ENCODE data around the gene OTULIN.

Gene OTULIN

GRCh38 chr5:14708551-14708950 lies 44.0 kb downstream of the OTULIN start:
- DNase-seq (ENCODE audit: low read depth): no peak
- TF ChIP-seq CTCF (IDR thresholded peaks at IDR 0.05; ENCODE audit: low read depth, low read length, missing control alignments): no peak
- no peak overlapping the region for H3K4me3 ChIP-seq (ENCODE audit: low read depth, low read length)

- no peak for DNase-seq (ENCODE audit: low read depth)
- H3K4me3 ChIP-seq (ENCODE audit: low read depth, low read length): no peak overlapping the region
- no peak for TF ChIP-seq CTCF (IDR thresholded peaks at IDR 0.05; ENCODE audit: low read depth, low read length, missing control alignments)
Observed at GRCh38 chr5:14710313-14710994, 45.9 kb downstream of the OTULIN start.

GRCh38 chr5:14712131-14712530 lies 47.6 kb downstream of the OTULIN start:
- no peak for TF ChIP-seq CTCF (IDR thresholded peaks at IDR 0.05; ENCODE audit: low read depth, low read length, missing control alignments)
- no peak for DNase-seq (ENCODE audit: low read depth)

GRCh38 chr5:14712666-14713065 lies 48.1 kb downstream of the OTULIN start:
- no peak for DNase-seq (ENCODE audit: low read depth)
- TF ChIP-seq CTCF (IDR thresholded peaks at IDR 0.05; ENCODE audit: low read depth, low read length, missing control alignments): no peak
- no peak overlapping the region for H3K4me3 ChIP-seq (ENCODE audit: low read depth, low read length)

More at GRCh38 chr5:14712131-14712530, 47.6 kb downstream of the OTULIN start:
- H3K4me3 ChIP-seq (ENCODE audit: low read depth, low read length): no peak overlapping the region

GRCh38 chr5:14713476-14714390 lies 49.2 kb downstream of the OTULIN start:
- H3K4me3 ChIP-seq (ENCODE audit: low read depth, low read length): no peak overlapping the region
- DNase-seq (ENCODE audit: low read depth): no peak
- TF ChIP-seq CTCF (IDR thresholded peaks at IDR 0.05; ENCODE audit: low read depth, low read length, missing control alignments): no peak

GRCh38 chr5:14714706-14715105 lies 50.2 kb downstream of the OTULIN start:
- no peak overlapping the region for H3K4me3 ChIP-seq (ENCODE audit: low read depth, low read length)
- no peak for DNase-seq (ENCODE audit: low read depth)
- no peak for TF ChIP-seq CTCF (IDR thresholded peaks at IDR 0.05; ENCODE audit: low read depth, low read length, missing control alignments)

Data from GM12864 (cell line).